ENCODE data around the gene HIVEP2.

Gene HIVEP2

GRCh38 chr6:142892254-142893021, 52.5 kb downstream of the HIVEP2 start:
- DNase-seq (ENCODE audit: low read depth) = no peak

- DNase-seq (ENCODE audit: low read depth) = no peak
Observed at GRCh38 chr6:142891454-142891853, 53.5 kb downstream of the HIVEP2 start.

- DNase-seq (ENCODE audit: low read depth) = no peak
Observed at GRCh38 chr6:142888456-142888855, 56.5 kb downstream of the HIVEP2 start.

GRCh38 chr6:142887517-142887916, 57.5 kb downstream of the HIVEP2 start:
- no peak for DNase-seq (ENCODE audit: low read depth)

- no peak for DNase-seq (ENCODE audit: low read depth)
Observed at GRCh38 chr6:142886431-142887170, 58.4 kb downstream of the HIVEP2 start.

GRCh38 chr6:142885182-142885867, 59.7 kb downstream of the HIVEP2 start:
- DNase-seq (ENCODE audit: low read depth) = no peak

- DNase-seq (ENCODE audit: low read depth) = no peak
Observed at GRCh38 chr6:142884214-142885035, 60.6 kb downstream of the HIVEP2 start.

- DNase-seq (ENCODE audit: low read depth) = no peak
Observed at GRCh38 chr6:142883011-142883410, 62.0 kb downstream of the HIVEP2 start.

GRCh38 chr6:142881761-142882160, 63.2 kb downstream of the HIVEP2 start:
- no peak for DNase-seq (ENCODE audit: low read depth)

GRCh38 chr6:142881290-142881689, 63.7 kb downstream of the HIVEP2 start:
- DNase-seq (ENCODE audit: low read depth) = no peak

GRCh38 chr6:142880201-142880600, 64.8 kb downstream of the HIVEP2 start:
- DNase-seq (ENCODE audit: low read depth) = no peak

GRCh38 chr6:142879527-142879926, 65.4 kb downstream of the HIVEP2 start:
- no peak for DNase-seq (ENCODE audit: low read depth)

- no peak for DNase-seq (ENCODE audit: low read depth)
Observed at GRCh38 chr6:142879076-142879475, 65.9 kb downstream of the HIVEP2 start.

GRCh38 chr6:142878407-142878806, 66.6 kb downstream of the HIVEP2 start:
- no peak for DNase-seq (ENCODE audit: low read depth)

- DNase-seq (ENCODE audit: low read depth) = no peak
Observed at GRCh38 chr6:142874676-142875075, 70.3 kb downstream of the HIVEP2 start.

- DNase-seq (ENCODE audit: low read depth) = no peak
Observed at GRCh38 chr6:142872376-142872775, 72.6 kb downstream of the HIVEP2 start.

- peak; percentile 23 for DNase-seq (ENCODE audit: low read depth)
Observed at GRCh38 chr6:142871910-142872331, 73.1 kb downstream of the HIVEP2 start.

- no peak for DNase-seq (ENCODE audit: low read depth)
Observed at GRCh38 chr6:142870787-142871415, 74.1 kb downstream of the HIVEP2 start.

GRCh38 chr6:142868917-142869316, 76.1 kb downstream of the HIVEP2 start:
- no peak for DNase-seq (ENCODE audit: low read depth)

GRCh38 chr6:142867988-142868812, 76.8 kb downstream of the HIVEP2 start:
- DNase-seq (ENCODE audit: low read depth) = no peak
